Measurements from ENCODE around the gene FOXF1.

Gene FOXF1

GRCh38 chr16:86515413-86515776, 5.1 kb downstream of the FOXF1 start:
- no peak for DNase-seq (ENCODE audit: low spot score)
- CTCF ChIA-PET = no interaction called here
- no peak for TF ChIP-seq CTCF (conservative IDR thresholded peaks at IDR 0.05; ENCODE audit: low read depth)

GRCh38 chr16:86515777-86516622, 5.7 kb downstream of the FOXF1 start:
- DNase-seq (ENCODE audit: low spot score) = no peak
- no peak overlapping the region for H3K27ac ChIP-seq
- no peak for TF ChIP-seq CTCF (conservative IDR thresholded peaks at IDR 0.05; ENCODE audit: low read depth)
- POLR2A ChIA-PET (ENCODE audit: low non-redundant PET) = no interaction called here
- CTCF ChIA-PET = interaction anchor here (0.6 kb wide), 1 partner anchor 588 kb away, joined by 3 read pairs; no protein-coding TSS in a partner anchor

More at GRCh38 chr16:86515413-86515776, 5.1 kb downstream of the FOXF1 start:
- H3K27ac ChIP-seq = no peak overlapping the region
- POLR2A ChIA-PET (ENCODE audit: low non-redundant PET) = no interaction called here

- no peak for TF ChIP-seq CTCF (conservative IDR thresholded peaks at IDR 0.05; ENCODE audit: low read depth)
- no peak overlapping the region for H3K27ac ChIP-seq
- ChIA-PET POLR2A (ENCODE audit: low non-redundant PET) (no interaction called here), CTCF (interaction anchor here (0.6 to 1.8 kb wide), 7 partner anchors 10 to 589 kb away, joined by 3 to 14 read pairs (median 4); no protein-coding TSS in a partner anchor)
- DNase-seq (ENCODE audit: low spot score) = no peak
Measured at GRCh38 chr16:86516623-86517003, 6.3 kb downstream of the FOXF1 start.

GRCh38 chr16:86517033-86517432, 6.7 kb downstream of the FOXF1 start:
- DNase-seq (ENCODE audit: low spot score) = no peak
- POLR2A ChIA-PET (ENCODE audit: low non-redundant PET) = no interaction called here
- H3K27ac ChIP-seq = no peak overlapping the region
- CTCF ChIA-PET = interaction anchor here (0.6 to 2.3 kb wide), 18 partner anchors 9 to 696 kb away, joined by 3 to 24 read pairs (median 4); no protein-coding TSS in a partner anchor
- no peak for TF ChIP-seq CTCF (conservative IDR thresholded peaks at IDR 0.05; ENCODE audit: low read depth)

GRCh38 chr16:86517652-86518258, 7.4 kb downstream of the FOXF1 start:
- peak; percentile 73 for TF ChIP-seq CTCF (conservative IDR thresholded peaks at IDR 0.05; ENCODE audit: low read depth)
- POLR2A ChIA-PET (ENCODE audit: low non-redundant PET) = no interaction called here
- DNase-seq (ENCODE audit: low spot score) = peak; percentile 58
- CTCF ChIA-PET = interaction anchor here (0.5 to 2.3 kb wide), 30 partner anchors 10 to 697 kb away, joined by 3 to 24 read pairs (median 3); no protein-coding TSS in a partner anchor
- no peak overlapping the region for H3K27ac ChIP-seq

GRCh38 chr16:86519007-86519648, 8.8 kb downstream of the FOXF1 start:
- TF ChIP-seq CTCF (conservative IDR thresholded peaks at IDR 0.05; ENCODE audit: low read depth) = no peak
- no peak overlapping the region for H3K27ac ChIP-seq
- CTCF ChIA-PET = interaction anchor here (0.6 to 2.3 kb wide), 11 partner anchors 8 to 714 kb away, joined by 3 to 24 read pairs (median 6); partner anchors contain the start of gene FOXF1
- POLR2A ChIA-PET (ENCODE audit: low non-redundant PET) = no interaction called here
- DNase-seq (ENCODE audit: low spot score) = no peak
